Panc1 (cell line): ENCODE results near the gene TPP1.

Experiments
- POLR2AphosphoS5 ChIP-seq: IDR thresholded peaks from 2 replicates; pipeline ENCODE4 v1.6.1; 2012; ENCODE audit warnings: mild to moderate bottlenecking, low read depth, low read length, moderate library complexity
- TF ChIP-seq, protein P1 (sequence below): fragments of 450-650 bp; IDR thresholded peaks from 2 replicates; pipeline ENCODE4 v1.5.1; 2017; ENCODE audit warnings: mild to moderate bottlenecking

GRCh38 chr11:6633422-6634408 is 14.5 kb upstream of the TPP1 start:
- TF ChIP-seq POLR2AphosphoS5: no peak
- TF ChIP-seq, protein P1, sequence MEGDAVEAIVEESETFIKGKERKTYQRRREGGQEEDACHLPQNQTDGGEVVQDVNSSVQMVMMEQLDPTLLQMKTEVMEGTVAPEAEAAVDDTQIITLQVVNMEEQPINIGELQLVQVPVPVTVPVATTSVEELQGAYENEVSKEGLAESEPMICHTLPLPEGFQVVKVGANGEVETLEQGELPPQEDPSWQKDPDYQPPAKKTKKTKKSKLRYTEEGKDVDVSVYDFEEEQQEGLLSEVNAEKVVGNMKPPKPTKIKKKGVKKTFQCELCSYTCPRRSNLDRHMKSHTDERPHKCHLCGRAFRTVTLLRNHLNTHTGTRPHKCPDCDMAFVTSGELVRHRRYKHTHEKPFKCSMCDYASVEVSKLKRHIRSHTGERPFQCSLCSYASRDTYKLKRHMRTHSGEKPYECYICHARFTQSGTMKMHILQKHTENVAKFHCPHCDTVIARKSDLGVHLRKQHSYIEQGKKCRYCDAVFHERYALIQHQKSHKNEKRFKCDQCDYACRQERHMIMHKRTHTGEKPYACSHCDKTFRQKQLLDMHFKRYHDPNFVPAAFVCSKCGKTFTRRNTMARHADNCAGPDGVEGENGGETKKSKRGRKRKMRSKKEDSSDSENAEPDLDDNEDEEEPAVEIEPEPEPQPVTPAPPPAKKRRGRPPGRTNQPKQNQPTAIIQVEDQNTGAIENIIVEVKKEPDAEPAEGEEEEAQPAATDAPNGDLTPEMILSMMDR: no peak
